Dendritic cell treated with granulocyte-macrophage colony-stimulating factor and Interleukin-4, amounts not matched to agents 40 ng/mL and 50 ng/mL, for 4 days (primary cell): ENCODE measurements around the gene C16orf95.
"Not testable (repeated sequence)": the region's sequence is repeated elsewhere in the genome, so short reads cannot be mapped to it uniquely, and the experiment has no call there.

Source experiments
- H3K27ac Mint-ChIP-seq: one replicate; pipeline ENCODE4 v1.8.0; 2022; ENCODE audit warnings: mild to moderate bottlenecking, mixed read lengths
- H3K27me3 Mint-ChIP-seq: one replicate; pipeline ENCODE4 v1.8.0; 2022; ENCODE audit warnings: mild to moderate bottlenecking, mixed read lengths
- H3K36me3 Mint-ChIP-seq: one replicate; pipeline ENCODE4 v1.8.0; 2022; ENCODE audit warnings: low read depth, mixed read lengths
- H3K4me1 Mint-ChIP-seq: one replicate; pipeline ENCODE4 v1.8.0; 2022; ENCODE audit warnings: low read depth, mixed read lengths
- H3K4me3 Mint-ChIP-seq: one replicate; pipeline ENCODE4 v1.8.0; 2022; ENCODE audit warnings: mild to moderate bottlenecking, moderate library complexity, mixed read lengths
- H3K9me3 Mint-ChIP-seq: one replicate; pipeline ENCODE4 v1.8.0; 2022; ENCODE audit warnings: mixed read lengths
- intact Hi-C: fragments of 100-400 bp; cut with micrococcal nuclease; formaldehyde crosslinking; loops from one replicate; pipeline ENCODE4 v1.15.0; 2022

C16orf95 gene

DNA sequence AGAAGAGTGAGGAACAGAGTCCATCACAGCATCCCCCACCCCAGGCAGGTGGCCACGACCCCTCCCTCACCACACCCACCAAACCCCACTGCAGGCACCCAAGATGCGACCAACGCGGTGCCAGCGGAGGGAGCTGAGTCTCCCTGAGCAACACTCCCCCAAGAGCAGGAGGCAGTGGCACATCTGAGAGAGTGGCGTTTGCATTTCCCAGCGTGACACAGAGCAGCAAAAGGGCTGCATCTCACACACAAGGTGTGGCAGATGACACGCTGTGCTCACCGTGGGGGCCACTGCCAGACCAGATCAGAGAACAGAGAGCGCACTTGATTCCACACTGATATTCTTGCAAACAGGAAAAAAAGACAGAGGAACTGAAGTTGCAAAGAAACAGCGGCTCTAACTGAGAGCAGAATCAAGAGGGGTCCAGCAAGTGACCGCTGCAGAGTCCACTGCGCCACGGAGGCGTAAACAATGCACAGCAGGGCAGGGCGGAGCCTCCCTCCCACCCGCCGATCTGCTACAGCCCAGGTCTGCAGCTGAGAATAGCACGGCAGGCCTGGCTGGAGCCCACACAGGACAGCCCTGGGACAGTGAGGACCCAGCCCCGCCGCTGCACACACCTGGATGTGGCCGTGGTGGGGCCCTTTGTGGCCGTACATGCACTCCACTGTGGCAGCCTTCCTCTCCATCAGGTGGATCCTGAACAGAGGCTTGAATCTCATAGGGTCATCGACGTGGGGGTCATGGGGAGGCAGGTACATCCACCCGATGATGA lies 26.0 kb upstream of the C16orf95 start:
- H3K36me3 Mint-ChIP-seq, result peaks cover 89% of the 10 kb centered on the region
- peaks cover 5% of the 10 kb centered on the region for H3K4me1 Mint-ChIP-seq
- peaks cover 15% of the 10 kb centered on the region for H3K27me3 Mint-ChIP-seq
- H3K4me3 Mint-ChIP-seq, result no peak overlapping the region
- no peaks in the 10 kb centered on the region for H3K9me3 Mint-ChIP-seq
- H3K27ac Mint-ChIP-seq, result no peak overlapping the region
- intact Hi-C loops, result no loop called here

DNA sequence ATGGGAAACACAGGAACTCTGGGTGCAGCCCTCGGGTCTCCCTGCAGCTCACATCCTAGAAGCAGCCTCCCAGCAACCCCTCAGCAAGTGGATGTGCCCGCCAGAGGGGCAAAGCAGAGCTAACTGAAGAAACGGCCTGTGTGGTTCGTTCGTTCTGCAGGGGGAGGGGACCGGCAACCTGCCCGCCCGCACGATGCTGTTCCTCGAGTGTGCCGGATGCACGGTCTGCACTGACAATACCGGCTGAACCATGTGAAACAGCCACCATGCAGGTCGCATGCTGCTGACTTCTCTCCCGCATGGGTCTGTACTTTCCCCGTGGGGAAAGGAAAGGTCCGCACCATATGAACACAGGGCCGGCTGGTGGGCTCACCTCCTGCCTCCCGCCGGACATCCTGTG lies 25.3 kb upstream of the C16orf95 start:
- Mint-ChIP-seq H3K4me3 (no peak overlapping the region), H3K27ac (no peak overlapping the region), H3K9me3 (no peaks in the 10 kb centered on the region), H3K4me1 (peaks cover 6% of the 10 kb centered on the region), H3K27me3 (peaks cover 16% of the 10 kb centered on the region), H3K36me3 (peaks cover 89% of the 10 kb centered on the region)
- intact Hi-C loops, result no loop called here

DNA sequence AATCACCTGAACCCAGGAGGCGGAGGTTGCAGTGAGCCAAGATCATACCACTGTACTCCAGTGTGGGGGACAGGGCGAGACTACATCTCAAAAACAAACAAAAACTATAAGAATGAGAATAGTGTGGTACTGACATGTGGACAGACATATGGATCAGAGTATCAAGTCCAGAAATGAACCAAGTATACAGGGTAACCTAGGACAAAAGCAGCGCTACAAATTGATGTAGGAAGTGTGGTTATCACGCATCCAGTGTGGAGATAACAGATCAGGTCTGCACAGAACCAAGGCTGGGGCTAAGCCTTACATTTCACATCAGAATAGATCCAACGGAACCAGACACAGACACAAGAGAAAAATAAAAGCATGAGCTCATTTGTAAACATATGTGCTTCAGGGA lies 23.0 kb upstream of the C16orf95 start:
- intact Hi-C loops, result no loop called here
- H3K27ac Mint-ChIP-seq, result no peak overlapping the region

DNA sequence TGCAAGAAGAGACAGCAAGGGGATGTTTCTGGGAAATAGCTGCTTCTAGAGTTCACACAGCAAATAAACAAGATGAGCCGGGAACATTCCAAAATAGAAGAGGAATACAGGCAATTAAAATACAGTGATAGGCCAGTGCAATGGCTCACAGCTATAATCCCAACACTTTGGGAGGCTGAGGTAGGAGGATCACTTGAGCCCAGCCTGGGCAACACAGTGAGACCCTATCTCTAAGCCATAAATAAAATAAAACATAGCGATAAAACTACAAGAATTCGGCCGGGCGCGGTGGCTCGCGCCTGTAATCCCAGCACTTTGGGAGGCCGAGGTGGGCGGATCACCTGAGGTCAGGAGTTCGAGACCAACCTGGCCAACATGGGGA lies 22.5 kb upstream of the C16orf95 start:
- Mint-ChIP-seq H3K36me3 (peaks cover 81% of the 10 kb centered on the region), H3K27me3 (peaks cover 16% of the 10 kb centered on the region)
- H3K4me3 Mint-ChIP-seq, H3K27ac Mint-ChIP-seq, intact Hi-C loops, H3K9me3 Mint-ChIP-seq, H3K4me1 Mint-ChIP-seq: not testable (repeated sequence)

More for the DNA sequence above, 23.0 kb upstream of the C16orf95 start:
- peaks cover 8% of the 10 kb centered on the region for H3K4me1 Mint-ChIP-seq
- no peaks in the 10 kb centered on the region for H3K9me3 Mint-ChIP-seq
- H3K36me3 Mint-ChIP-seq, result peaks cover 81% of the 10 kb centered on the region
- H3K27me3 Mint-ChIP-seq, result peaks cover 17% of the 10 kb centered on the region
- no peak overlapping the region for H3K4me3 Mint-ChIP-seq

DNA sequence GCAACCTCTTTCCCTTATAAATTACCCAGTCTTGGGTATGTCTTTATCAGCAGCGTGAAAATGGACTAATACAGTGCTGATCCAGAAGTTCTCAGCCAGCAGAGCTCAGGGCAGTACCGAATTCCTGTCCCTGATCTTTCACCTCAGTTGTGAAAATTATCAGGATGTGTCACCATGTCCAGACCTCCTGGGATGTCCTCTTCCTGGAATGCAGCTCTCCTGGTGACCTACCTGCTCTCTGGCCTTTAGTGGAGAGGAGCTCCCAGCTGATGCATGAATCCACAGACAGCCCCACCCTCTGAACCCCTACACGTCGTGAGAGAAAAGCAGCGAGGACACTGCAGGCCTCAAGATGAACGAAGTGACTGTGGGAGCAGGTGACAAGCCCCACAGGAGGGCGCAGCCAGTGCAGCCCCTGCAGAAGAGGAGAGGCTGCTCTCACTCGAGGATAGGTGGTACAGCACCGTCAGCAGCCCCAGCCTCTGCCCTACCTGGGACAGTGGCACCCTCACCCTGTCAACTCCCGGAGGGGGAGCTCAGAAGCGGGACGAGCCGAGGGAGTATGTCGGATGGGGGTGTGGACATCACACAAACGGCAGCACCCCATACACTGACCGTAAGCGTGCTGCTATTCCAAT lies 22.0 kb upstream of the C16orf95 start:
- intact Hi-C loops, result no loop called here
- Mint-ChIP-seq H3K4me1 (peaks cover 7% of the 10 kb centered on the region), H3K27me3 (peaks cover 16% of the 10 kb centered on the region), H3K27ac (no peak overlapping the region), H3K4me3 (no peak overlapping the region), H3K9me3 (no peaks in the 10 kb centered on the region), H3K36me3 (peaks cover 81% of the 10 kb centered on the region)

DNA sequence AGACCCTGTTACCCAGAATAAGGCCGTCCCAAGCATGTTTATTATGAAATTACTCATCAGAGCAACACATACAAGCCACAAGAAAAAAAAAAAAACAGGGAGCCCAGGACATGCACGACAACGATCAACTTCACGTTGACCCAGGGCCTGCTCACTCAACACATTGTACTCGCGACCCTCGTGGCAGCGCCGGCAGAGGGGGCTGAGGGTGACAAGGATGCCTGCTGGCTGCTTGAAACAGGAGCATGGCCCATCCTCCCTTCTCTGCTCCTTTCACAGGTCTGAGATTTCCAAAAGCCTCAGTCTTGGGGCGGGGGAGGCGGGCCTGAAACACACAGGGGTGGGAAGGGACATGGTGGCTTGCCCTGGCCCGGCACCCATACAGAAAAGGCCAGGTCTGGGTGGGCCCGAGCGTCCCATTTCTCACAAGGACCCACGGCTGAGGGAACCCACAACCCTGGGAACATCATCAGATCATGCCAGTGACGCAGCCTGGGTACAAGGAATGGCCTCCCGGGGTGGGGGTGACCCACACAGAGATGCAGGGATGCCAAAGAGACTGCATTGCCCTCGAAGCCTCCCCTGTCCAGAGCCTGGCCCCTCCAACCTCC lies 21.1 kb upstream of the C16orf95 start:
- Mint-ChIP-seq H3K27me3 (peaks cover 14% of the 10 kb centered on the region), H3K9me3 (no peaks in the 10 kb centered on the region), H3K27ac (no peak overlapping the region), H3K4me3 (no peak overlapping the region), H3K36me3 (peaks cover 81% of the 10 kb centered on the region), H3K4me1 (peaks cover 7% of the 10 kb centered on the region)
- intact Hi-C loops, result no loop called here

DNA sequence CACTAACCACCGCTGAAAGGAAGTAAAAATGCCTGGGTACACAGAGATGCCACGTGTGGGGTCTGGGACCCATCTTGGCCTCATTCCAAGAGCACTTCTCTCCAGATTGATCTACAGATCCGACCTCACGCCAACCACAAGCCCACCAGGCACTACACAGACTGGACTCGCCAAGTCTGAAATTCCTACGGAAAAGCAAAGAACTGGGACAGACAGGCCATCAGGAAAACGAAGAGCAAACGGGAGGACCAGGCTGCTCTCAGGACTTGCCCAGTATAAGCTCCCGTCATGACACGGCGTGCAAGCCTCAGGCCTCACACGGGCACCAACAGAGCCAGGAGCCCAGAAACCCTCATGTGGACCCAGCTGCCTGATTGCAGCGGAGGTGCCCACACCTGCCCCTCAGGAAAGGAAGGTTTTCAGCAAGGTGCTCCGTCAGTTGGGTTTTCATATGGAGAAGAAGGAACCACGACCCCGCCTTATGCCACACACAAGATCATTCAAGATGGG lies 20.1 kb upstream of the C16orf95 start:
- Mint-ChIP-seq H3K4me3 (no peak overlapping the region), H3K36me3 (peaks cover 81% of the 10 kb centered on the region), H3K4me1 (peaks cover 7% of the 10 kb centered on the region), H3K27me3 (peaks cover 14% of the 10 kb centered on the region), H3K9me3 (no peaks in the 10 kb centered on the region), H3K27ac (no peak overlapping the region)
- intact Hi-C loops, result no loop called here

DNA sequence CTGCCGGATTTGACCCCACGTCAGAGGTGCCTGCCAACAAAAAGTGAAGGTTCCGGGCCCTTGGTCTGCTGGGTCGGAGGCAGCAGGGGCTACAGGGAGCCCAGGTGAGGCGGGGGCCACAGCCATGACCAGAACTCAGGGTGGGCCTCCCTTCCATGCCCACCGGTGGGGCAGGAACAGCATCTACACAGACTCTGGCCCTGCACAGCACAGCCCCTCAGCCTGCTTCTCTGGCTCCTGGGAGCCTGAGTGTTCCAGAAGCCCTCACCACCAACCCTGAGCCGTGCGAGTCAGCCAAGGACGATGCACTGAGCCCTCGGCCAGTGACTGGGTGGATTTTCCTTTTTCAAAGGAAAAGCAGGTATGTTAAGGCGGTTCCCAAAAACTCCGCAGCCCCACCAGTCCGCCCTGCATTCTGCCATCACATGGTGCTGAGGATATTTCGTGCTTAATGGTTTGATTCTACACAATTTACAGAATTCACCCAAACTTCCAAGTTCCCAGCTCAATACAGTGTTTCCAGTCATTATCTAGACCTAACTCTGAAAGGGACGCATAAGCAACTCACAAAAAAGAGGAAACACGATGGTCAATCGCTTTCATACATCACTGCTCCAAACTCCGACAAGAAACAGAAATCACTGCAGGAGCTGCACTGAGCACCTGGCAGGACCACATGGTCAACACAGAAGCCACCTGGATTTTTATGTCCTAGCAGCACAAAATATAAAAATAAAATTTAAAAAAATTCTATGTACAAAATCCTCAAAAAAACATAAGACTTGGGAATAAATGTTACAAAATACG lies 19.4 kb upstream of the C16orf95 start:
- no peak overlapping the region for H3K27ac Mint-ChIP-seq
- H3K4me1 Mint-ChIP-seq, result peaks cover 7% of the 10 kb centered on the region
- peaks cover 14% of the 10 kb centered on the region for H3K27me3 Mint-ChIP-seq
- H3K4me3 Mint-ChIP-seq, result no peak overlapping the region
- intact Hi-C loops, result no loop called here
- peaks cover 81% of the 10 kb centered on the region for H3K36me3 Mint-ChIP-seq
- H3K9me3 Mint-ChIP-seq, result no peaks in the 10 kb centered on the region

DNA sequence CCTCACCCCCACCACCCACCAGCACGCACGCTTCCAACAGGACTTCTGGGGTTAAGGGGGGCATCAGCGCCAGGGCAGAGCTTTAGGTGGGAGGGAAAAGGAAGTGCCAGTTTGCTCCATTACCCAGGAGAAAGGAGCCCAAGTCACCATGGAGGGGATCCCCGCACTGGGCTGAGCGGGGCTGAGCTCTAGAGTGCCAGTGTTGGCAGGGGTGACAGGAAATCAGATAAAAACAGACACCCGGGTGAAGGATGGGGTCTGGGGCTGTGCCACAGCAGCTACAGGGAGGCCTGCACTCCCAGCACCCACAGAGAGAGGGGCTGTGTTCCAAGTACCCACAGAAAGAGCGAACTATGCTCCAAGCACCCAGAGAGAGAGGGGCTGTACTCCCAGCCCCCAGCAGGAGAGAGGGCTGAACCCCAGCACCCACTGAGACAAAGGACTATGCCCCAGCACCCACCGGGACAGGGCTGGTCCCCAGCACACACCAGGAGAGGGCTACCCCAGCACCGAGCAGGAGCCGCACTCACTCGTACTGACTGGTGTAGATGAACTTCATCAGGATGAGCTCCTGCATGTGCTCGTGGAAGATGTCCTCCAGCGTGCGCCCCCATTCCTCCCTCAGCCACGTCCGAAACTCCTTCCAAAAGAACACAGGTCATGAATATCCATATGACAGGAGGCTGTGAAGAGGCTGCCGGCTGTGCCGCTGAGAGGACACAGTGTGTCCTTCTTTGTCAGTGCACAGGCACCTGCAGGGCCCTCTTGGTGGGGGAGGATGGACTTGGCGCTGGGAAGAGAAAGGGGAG lies 18.6 kb upstream of the C16orf95 start:
- H3K4me1 Mint-ChIP-seq, result peaks cover 7% of the 10 kb centered on the region
- no peak overlapping the region for H3K4me3 Mint-ChIP-seq
- no peak overlapping the region for H3K27ac Mint-ChIP-seq
- intact Hi-C loops, result no loop called here
- peaks cover 14% of the 10 kb centered on the region for H3K27me3 Mint-ChIP-seq
- H3K9me3 Mint-ChIP-seq, result no peaks in the 10 kb centered on the region
- H3K36me3 Mint-ChIP-seq, result peaks cover 82% of the 10 kb centered on the region

DNA sequence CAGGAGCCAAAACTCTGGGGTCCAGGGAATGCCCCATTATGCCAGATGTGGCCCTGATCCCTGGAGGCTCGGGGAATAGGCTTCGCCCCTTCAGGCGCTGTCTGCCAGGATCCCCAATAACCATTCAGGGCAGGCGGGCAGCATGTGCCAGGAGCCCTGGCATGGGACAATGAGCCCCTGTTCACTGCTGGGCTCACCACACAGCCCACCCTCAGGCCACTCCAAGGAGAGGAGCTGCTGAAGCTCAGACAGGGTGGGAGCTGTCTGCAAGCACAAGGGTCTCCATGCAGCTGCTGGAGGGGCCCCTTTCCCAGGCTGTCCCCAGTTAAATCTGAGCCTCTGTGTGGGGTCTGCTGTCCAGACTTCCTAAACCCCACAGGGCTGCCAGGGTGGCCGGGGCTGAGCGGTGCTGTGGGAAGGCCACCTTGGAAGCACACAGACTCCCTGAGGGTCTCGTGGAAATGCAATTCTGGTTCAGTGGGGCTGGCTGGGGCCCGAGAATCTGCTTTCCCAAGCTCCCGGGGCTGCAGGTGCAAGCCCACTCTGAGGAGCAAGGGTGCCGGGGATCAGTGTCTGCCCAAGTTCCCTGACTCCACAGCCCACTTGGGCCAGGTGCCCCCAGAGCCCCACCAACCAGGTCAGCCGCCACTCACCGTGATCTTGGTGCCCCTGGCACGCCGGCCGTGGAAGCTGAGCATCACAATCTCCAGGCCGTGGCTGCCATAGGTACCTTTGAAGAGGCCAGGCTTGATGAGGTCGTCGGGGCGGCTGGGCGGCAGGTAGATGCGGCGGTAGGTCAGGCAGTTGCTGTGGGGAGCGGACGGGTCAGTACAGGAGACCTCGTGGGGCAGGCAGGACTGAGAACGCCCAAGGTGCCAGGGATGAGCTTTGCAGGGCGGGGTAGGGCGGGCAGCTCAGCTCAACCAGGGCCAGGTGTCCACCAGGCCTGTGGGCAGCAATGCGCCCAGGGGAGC lies 17.7 kb upstream of the C16orf95 start:
- Mint-ChIP-seq H3K27me3 (peaks cover 14% of the 10 kb centered on the region), H3K4me1 (peaks cover 7% of the 10 kb centered on the region), H3K4me3 (no peak overlapping the region), H3K9me3 (no peaks in the 10 kb centered on the region), H3K27ac (no peak overlapping the region), H3K36me3 (peaks cover 82% of the 10 kb centered on the region)
- intact Hi-C loops, result no loop called here

DNA sequence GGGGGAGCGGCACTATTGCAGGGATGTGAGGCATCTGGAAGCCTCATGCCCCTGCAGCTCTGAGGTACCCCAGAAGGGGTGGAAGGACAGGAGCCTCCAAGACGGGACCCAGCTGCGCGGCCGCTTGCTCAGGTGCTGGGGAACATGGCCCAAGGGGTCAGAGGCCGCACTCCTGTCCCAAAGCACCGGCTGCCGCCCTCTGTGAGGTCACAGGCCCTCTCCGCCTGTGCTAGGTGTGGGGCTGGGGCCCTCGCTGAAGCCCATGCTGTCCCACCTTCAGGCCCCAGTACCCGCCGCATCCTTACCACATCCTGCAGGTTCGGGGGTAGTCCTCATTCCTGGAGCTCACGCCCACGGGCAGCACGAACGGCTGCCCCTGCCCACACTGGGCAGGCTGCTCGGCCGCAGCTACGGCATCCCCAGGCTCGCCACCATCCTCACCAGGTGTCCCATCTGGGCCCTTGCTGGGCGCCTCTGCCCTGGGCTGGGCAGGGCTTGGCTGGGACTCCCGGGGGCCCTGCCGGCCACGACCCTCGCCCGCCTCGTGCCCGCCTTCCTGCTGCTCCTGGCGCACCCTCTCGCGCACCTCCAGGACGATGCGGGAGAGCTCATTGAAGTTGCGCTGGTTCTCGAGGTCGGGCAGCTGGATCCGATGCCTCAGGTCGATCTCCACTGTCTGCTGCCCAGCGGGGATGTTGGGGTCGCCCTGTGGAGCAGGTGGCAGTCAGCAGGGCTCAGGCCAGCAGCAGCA lies 16.6 kb upstream of the C16orf95 start:
- Mint-ChIP-seq H3K27ac (no peak overlapping the region), H3K36me3 (peaks cover 81% of the 10 kb centered on the region)

DNA sequence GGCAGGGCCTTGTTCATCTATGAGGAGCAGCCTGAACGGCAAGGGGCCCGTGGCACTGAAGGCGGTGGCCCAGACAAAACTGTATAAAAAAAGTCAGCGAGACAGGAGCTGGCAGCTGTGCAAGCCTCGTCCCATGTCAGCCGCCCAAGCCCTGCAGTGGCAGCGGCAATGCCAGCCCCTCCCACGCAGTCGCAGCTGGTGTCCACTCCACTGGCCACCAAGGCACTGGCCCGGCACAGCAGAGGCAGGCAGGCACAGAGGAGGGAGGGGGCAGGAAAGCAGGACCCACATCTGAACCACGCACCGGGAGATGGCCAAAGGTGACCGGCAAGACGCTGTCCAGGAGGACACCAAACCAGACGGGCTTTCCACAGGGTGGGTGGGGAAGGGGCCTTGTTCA lies 15.9 kb upstream of the C16orf95 start:
- peaks cover 8% of the 10 kb centered on the region for H3K27me3 Mint-ChIP-seq
- peaks cover 7% of the 10 kb centered on the region for H3K4me1 Mint-ChIP-seq
- intact Hi-C loops, result no loop called here
- H3K9me3 Mint-ChIP-seq, result no peaks in the 10 kb centered on the region
- no peak overlapping the region for H3K4me3 Mint-ChIP-seq
- H3K27ac Mint-ChIP-seq, result no peak overlapping the region
- peaks cover 81% of the 10 kb centered on the region for H3K36me3 Mint-ChIP-seq

More for the DNA sequence above, 16.6 kb upstream of the C16orf95 start:
- intact Hi-C loops, result no loop called here
- peaks cover 9% of the 10 kb centered on the region for H3K27me3 Mint-ChIP-seq
- H3K4me1 Mint-ChIP-seq, result peaks cover 7% of the 10 kb centered on the region
- H3K4me3 Mint-ChIP-seq, result no peak overlapping the region
- no peaks in the 10 kb centered on the region for H3K9me3 Mint-ChIP-seq
